HEK293 (cell line): ENCODE results near the gene RAX2.
A peak's percentile ranks its signal among the peaks of the same experiment; 100 is the strongest.

Source experiments
- YY2 ChIP-seq: fragments of 450-650 bp; formaldehyde crosslinking; IDR thresholded peaks from 2 replicates; pipeline ENCODE4 v1.5.1; 2016; ENCODE audit warnings: missing biosample characterization, missing genetic modification characterization
- ZBTB10 ChIP-seq: fragments of 450-650 bp; formaldehyde crosslinking; IDR thresholded peaks from 2 replicates; pipeline ENCODE4 v1.5.1; 2016; ENCODE audit warnings: missing biosample characterization, missing genetic modification characterization
- ZEB2 ChIP-seq: fragments of 450-650 bp; formaldehyde crosslinking; IDR thresholded peaks from 2 replicates; pipeline ENCODE4 v1.5.1; 2016; ENCODE audit warnings: missing biosample characterization, missing genetic modification characterization
- ZNF114 ChIP-seq: fragments of 450-650 bp; formaldehyde crosslinking; IDR thresholded peaks from 2 replicates; pipeline ENCODE4 v1.5.0; 2017; ENCODE audit warnings: missing biosample characterization, missing genetic modification characterization
- ZNF121 ChIP-seq: fragments of 450-650 bp; formaldehyde crosslinking; IDR thresholded peaks from 2 replicates; pipeline ENCODE4 v1.5.1; 2016; ENCODE audit warnings: missing biosample characterization, missing genetic modification characterization
- ZNF843 ChIP-seq: fragments of 450-650 bp; formaldehyde crosslinking; IDR thresholded peaks from 2 replicates; pipeline ENCODE4 v1.5.1; 2016; ENCODE audit warnings: missing biosample characterization, missing genetic modification characterization
- TF ChIP-seq, protein P1 (sequence below): fragments of 450-650 bp; formaldehyde crosslinking; IDR thresholded peaks from 2 replicates; pipeline ENCODE4 v1.5.1; 2017; ENCODE audit warnings: missing biosample characterization, missing genetic modification characterization
- TF ChIP-seq, protein P2 (sequence below): fragments of 450-650 bp; formaldehyde crosslinking; IDR thresholded peaks from 2 replicates; pipeline ENCODE4 v1.5.1; 2017; ENCODE audit warnings: missing biosample characterization, missing genetic modification characterization

RAX2 gene

DNA sequence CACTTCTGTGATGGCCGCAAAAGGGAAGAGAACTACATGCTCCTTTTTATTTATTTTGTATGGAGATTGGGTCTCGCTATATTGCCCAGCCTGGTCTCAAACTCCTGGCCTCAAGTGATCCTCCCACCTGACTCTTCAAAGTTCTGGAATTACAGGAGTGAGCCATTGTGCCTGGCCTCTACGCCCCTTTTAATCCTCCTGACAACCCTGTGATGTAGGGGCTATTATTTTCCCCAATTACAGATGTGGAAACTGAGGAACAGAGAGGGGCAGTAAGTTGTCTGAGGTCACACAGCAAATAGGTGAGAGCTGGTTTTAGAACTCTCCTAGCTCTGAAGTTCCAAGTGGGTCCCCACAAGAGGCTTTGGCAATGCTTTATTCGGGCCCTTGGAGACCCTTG, 52.2 kb downstream of the RAX2 start (continued):
- no peak for TF ChIP-seq ZBTB10 (tag by site-specific recombination)
- no peak for TF ChIP-seq ZEB2 (tag by site-specific recombination)
- no peak for TF ChIP-seq ZNF114 (tag by site-specific recombination)
- no peak for TF ChIP-seq YY2
- TF ChIP-seq ZNF843 (tag by site-specific recombination) = no peak
- TF ChIP-seq, protein P1, sequence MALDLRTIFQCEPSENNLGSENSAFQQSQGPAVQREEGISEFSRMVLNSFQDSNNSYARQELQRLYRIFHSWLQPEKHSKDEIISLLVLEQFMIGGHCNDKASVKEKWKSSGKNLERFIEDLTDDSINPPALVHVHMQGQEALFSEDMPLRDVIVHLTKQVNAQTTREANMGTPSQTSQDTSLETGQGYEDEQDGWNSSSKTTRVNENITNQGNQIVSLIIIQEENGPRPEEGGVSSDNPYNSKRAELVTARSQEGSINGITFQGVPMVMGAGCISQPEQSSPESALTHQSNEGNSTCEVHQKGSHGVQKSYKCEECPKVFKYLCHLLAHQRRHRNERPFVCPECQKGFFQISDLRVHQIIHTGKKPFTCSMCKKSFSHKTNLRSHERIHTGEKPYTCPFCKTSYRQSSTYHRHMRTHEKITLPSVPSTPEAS = no peak
- peak; percentile 76; the same call in 1 of the 2 replicates for TF ChIP-seq ZNF121
- TF ChIP-seq, protein P2, sequence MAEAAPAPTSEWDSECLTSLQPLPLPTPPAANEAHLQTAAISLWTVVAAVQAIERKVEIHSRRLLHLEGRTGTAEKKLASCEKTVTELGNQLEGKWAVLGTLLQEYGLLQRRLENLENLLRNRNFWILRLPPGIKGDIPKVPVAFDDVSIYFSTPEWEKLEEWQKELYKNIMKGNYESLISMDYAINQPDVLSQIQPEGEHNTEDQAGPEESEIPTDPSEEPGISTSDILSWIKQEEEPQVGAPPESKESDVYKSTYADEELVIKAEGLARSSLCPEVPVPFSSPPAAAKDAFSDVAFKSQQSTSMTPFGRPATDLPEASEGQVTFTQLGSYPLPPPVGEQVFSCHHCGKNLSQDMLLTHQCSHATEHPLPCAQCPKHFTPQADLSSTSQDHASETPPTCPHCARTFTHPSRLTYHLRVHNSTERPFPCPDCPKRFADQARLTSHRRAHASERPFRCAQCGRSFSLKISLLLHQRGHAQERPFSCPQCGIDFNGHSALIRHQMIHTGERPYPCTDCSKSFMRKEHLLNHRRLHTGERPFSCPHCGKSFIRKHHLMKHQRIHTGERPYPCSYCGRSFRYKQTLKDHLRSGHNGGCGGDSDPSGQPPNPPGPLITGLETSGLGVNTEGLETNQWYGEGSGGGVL = no peak
